Fibroblast of lung (primary cell): ENCODE measurements around the gene GEN1. TPM values are rescaled to one million over a fixed set of nuclear protein-coding genes. Genes with fewer than 3 reads are reported as not detected.

Experiments used
- DNase-seq, 2 donors: peaks; one replicate each; pipeline versions ENCODE4 v3.0.0 to v3.0.0-alpha.2; 2010; ENCODE audit warnings: low read depth in 2 of 2
- H2AFZ ChIP-seq: 2 replicates; pipeline ENCODE4 v1.5.1; 2012; ENCODE audit warnings: low read length, control low read depth, inconsistent platforms
- H3K27ac ChIP-seq: 2 replicates; pipeline ENCODE4 v1.5.1; 2011; ENCODE audit warnings: low read length, control low read depth; ENCODE audit not compliant: insufficient read depth
- H3K27me3 ChIP-seq: 2 replicates; pipeline ENCODE4 v1.5.1; 2011; ENCODE audit warnings: mild to moderate bottlenecking, low read length; ENCODE audit not compliant: control insufficient read depth, insufficient read depth
- H3K36me3 ChIP-seq: 2 replicates; pipeline ENCODE4 v1.5.1; 2011; ENCODE audit warnings: low read length; ENCODE audit not compliant: control insufficient read depth, insufficient read depth
- H3K4me1 ChIP-seq: 2 replicates; pipeline ENCODE4 v1.5.1; 2011; ENCODE audit warnings: low read length; ENCODE audit not compliant: control insufficient read depth, insufficient read depth; ENCODE audit errors: extremely low read depth
- H3K4me2 ChIP-seq: 2 replicates; pipeline ENCODE4 v1.5.1; 2011; ENCODE audit warnings: low read length, control low read depth; ENCODE audit not compliant: insufficient read depth; ENCODE audit errors: extremely low read depth
- H3K4me3 ChIP-seq, 4 experiments: fragments of 200-600 bp in 1 of 4; sonication (generic) in 1 of 4; replicated peaks in 1 of 4; 2 replicates each; pipeline ENCODE4 v1.5.1; 2011 to 2016; ENCODE audit warnings: low read length in 4 of 4, low read depth in 3 of 4, mild to moderate bottlenecking in 3 of 4, control low read depth in 2 of 4, inconsistent platforms in 1 of 4, mixed read lengths in 1 of 4; ENCODE audit not compliant: insufficient read depth in 1 of 4; ENCODE audit errors: control extremely low read depth in 1 of 4
- H3K79me2 ChIP-seq: 2 replicates; pipeline ENCODE4 v1.5.1; 2012; ENCODE audit warnings: mild to moderate bottlenecking, low read length, inconsistent platforms; ENCODE audit not compliant: control insufficient read depth, insufficient read depth
- H3K9ac ChIP-seq: 2 replicates; pipeline ENCODE4 v1.5.1; 2011; ENCODE audit warnings: mild to moderate bottlenecking, low read length, control low read depth; ENCODE audit not compliant: insufficient read depth
- H3K9me3 ChIP-seq: 2 replicates; pipeline ENCODE4 v1.5.1; 2012; ENCODE audit warnings: low read depth, low read length; ENCODE audit not compliant: control insufficient read depth, insufficient read depth
- H4K20me1 ChIP-seq: 2 replicates; pipeline ENCODE4 v1.5.1; 2011; ENCODE audit warnings: low read length; ENCODE audit not compliant: control insufficient read depth, insufficient read depth; ENCODE audit errors: extremely low read depth
- CTCF ChIP-seq, 2 donors: IDR thresholded peaks in 1 of 2; conservative IDR thresholded peaks in 1 of 2; 1 replicate in 1 of 2; 2 replicates in 1 of 2; pipeline ENCODE4 v1.5.1; 2011 to 2012; ENCODE audit warnings: low read length in 2 of 2, control low read depth in 1 of 2, inconsistent platforms in 1 of 2, low read depth in 1 of 2, mild to moderate bottlenecking in 1 of 2
- EZH2 ChIP-seq: IDR thresholded peaks from 2 replicates; pipeline ENCODE4 v1.5.1; 2012; ENCODE audit warnings: low read length, control low read depth, mild to moderate bottlenecking; ENCODE audit errors: missing control alignments
- polyA plus RNA-seq, 2 donors: library from polyadenylated mRNA; depleted of rRNA in 1 of 2; stranded (reverse) in 1 of 2; unstranded in 1 of 2; fragments of >200 nt; gene quantifications; 2 replicates each; pipeline ENCODE4 v1.2.1, GENCODE V29; 2011 to 2012; ENCODE audit warnings: missing spikeins in 1 of 2
- total RNA-seq: library from RNA; depleted of rRNA; stranded (reverse); fragments of >200 nt; gene quantifications from 2 replicates; pipeline ENCODE4 v1.2.1, GENCODE V29; 2014

GEN1 gene
- total and polyA plus RNA-seq, 2 donors (not counting 1 experiment from before 2014, with no cell fraction given) = 5.0 to 5.6 TPM

DNA sequence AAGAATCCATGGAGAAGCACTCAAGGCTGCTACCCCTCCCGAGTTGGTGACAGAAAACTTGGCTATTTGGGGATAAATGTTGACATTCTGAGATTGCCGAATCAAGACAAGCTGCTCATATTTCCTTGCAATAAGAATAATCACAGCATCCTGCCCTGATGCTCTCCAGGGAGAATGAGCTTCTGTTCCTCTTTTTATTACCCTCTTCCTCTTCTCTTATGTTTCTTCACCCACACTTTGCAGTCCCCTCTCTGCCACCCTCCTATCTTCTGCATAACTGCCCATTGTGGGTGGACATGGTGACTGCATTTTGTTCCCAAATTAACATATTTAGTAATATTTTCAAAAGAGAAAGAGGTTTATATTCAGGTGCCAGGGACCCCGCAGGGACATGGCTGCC is 50.4 kb downstream of the GEN1 start:
- no peaks in the 10 kb centered on the region for H4K20me1 ChIP-seq
- H2AFZ ChIP-seq = no peak overlapping the region
- no peaks in the 10 kb centered on the region for H3K4me1 ChIP-seq
- H3K9me3 ChIP-seq = no peaks in the 10 kb centered on the region
- no peaks in the 10 kb centered on the region for H3K36me3 ChIP-seq
- no peak overlapping the region for H3K9ac ChIP-seq
- DNase-seq = no peak
- H3K4me2 ChIP-seq = no peak overlapping the region
- TF ChIP-seq EZH2 = no peak
- no peak overlapping the region for H3K4me3 ChIP-seq
- no peak overlapping the region for H3K27ac ChIP-seq
- peaks cover 2% of the 10 kb centered on the region for H3K27me3 ChIP-seq
- H3K79me2 ChIP-seq = no peaks in the 10 kb centered on the region

- H2AFZ ChIP-seq = no peak overlapping the region
- no peaks in the 10 kb centered on the region for H3K79me2 ChIP-seq
- no peak overlapping the region for H3K9ac ChIP-seq
- DNase-seq = no peak
- peaks cover 2% of the 10 kb centered on the region for H3K27me3 ChIP-seq
- H3K4me3 ChIP-seq = no peak overlapping the region
- H3K27ac ChIP-seq = no peak overlapping the region
- H4K20me1 ChIP-seq = no peaks in the 10 kb centered on the region
- no peak overlapping the region for H3K4me2 ChIP-seq
- H3K9me3 ChIP-seq = no peaks in the 10 kb centered on the region
- no peaks in the 10 kb centered on the region for H3K36me3 ChIP-seq
- no peak for TF ChIP-seq EZH2
- no peak for TF ChIP-seq CTCF (conservative IDR thresholded peaks at IDR 0.05 in 1 of 2, IDR thresholded peaks at IDR 0.05 in 1 of 2; ENCODE audit: low read depth in 1 of 2, low read length in 2 of 2)
- H3K4me1 ChIP-seq = no peaks in the 10 kb centered on the region
These were observed 51.2 kb downstream of the GEN1 start for GRCh38 chr2:17805166-17805565.

DNA sequence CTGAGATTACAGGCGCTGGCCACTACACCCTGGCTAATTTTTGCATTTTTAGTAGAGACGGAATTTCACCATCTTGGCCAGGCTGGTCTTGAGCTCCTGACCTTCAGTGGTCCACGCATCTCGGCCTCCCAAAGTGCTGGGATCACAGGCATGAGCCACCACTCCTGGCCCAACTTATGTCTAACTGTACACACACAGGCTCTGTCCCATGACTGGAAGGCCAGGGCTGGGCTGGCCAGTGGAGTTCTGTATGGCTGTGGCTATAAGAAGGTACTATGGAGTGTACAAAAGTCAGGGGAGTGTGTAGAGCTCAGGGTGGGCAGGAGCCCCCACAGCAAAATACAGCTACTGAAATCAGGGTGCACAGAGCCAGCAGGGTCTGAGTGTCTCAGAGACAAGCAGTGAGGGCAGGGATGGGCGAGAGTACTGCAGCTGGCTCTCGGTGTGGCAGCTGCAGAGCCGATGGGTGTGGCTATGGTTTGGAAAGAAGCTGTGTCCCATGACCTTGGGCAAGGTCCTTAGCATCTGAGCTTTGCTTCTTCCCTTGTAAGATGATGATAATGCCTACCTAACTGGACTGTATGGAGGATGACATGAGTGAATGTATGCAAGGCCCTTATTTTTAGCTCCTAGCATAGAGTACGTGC is 51.9 kb downstream of the GEN1 start:
- Histone ChIP-seq H3K9ac (no peak overlapping the region), H3K36me3 (no peaks in the 10 kb centered on the region), H3K27ac (no peak overlapping the region), H3K4me3 (no peak overlapping the region), H2AFZ (no peak overlapping the region), H3K4me1 (no peaks in the 10 kb centered on the region), H3K9me3 (no peaks in the 10 kb centered on the region), H3K4me2 (no peak overlapping the region), H3K79me2 (no peaks in the 10 kb centered on the region), H3K27me3 (no peaks in the 10 kb centered on the region), H4K20me1 (no peaks in the 10 kb centered on the region)
- no peak for TF ChIP-seq CTCF (conservative IDR thresholded peaks at IDR 0.05 in 1 of 2, IDR thresholded peaks at IDR 0.05 in 1 of 2; ENCODE audit: low read depth in 1 of 2, low read length in 2 of 2)
- TF ChIP-seq EZH2 = no peak
- no peak for DNase-seq
